ENCODE measurements around the gene ZGPAT. TPM values are rescaled to one million over a fixed set of nuclear protein-coding genes. Genes with fewer than 3 reads are reported as not detected.
"Not testable (repeated sequence)": the region's sequence is repeated elsewhere in the genome, so short reads cannot be mapped to it uniquely, and the experiment has no call there.

The ZGPAT gene
- total RNA-seq, 1 donor from 2014 or later = 21.2 TPM

DNA sequence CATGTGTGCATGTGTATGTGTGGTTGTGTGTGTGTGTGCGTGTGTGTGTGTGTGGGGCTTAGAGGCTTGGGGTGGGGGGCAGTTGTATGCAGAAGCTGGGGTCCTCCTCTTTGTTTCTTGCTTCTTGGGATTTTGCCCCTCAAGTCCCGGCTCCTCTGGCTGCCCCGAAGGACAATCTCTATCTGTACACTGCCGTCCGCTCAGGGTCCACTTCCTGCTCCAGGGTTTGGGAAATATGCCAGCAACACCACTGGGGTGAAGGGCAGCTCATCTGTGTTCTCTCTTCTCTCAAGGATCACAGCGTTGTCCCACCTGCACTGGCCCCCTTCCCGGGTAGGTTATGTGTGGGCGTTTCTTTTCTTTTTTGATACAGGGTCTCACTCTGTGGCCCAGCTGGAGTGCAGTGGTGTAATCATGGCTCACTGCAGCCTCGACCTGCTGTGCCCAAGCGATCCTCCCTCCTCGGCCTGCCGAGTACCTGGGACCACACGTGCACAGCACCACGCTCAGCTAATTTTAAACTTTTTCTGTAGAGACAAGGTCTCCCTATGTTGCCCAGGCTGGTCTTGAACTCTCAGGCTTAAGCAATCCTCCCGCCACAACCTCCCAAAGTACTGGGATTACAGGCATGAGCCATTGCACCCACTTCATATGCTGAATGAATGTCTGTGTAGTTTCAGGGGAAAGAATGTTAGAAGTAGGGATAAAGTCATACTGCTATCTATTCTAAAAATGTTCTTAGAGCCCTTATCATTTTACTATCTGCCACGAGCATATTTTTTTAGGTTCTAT is 57.4 kb downstream of the ZGPAT start:
- DNase-seq (ENCODE audit: low read depth, low spot score) = no peak

DNA sequence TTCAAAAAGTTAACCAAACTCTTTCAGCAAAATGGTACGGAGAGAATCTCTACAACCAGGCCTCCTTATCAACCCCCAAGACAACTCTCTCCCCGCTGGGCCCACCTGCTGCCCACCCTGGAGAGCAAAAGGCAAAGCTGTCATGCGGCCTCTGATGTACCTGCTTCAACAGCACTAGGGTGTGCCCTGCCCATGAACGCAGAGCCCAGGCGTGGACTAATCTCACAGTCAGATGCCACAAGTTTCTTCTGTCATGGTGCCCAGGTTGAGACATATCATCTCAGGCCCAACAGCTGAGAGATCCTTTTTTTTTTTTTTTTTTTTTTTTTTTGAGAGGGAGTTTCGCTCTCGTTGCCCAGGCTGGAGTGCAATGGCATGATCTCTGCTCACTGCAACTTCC is 58.1 kb downstream of the ZGPAT start:
- DNase-seq (ENCODE audit: low read depth, low spot score) = no peak

DNA sequence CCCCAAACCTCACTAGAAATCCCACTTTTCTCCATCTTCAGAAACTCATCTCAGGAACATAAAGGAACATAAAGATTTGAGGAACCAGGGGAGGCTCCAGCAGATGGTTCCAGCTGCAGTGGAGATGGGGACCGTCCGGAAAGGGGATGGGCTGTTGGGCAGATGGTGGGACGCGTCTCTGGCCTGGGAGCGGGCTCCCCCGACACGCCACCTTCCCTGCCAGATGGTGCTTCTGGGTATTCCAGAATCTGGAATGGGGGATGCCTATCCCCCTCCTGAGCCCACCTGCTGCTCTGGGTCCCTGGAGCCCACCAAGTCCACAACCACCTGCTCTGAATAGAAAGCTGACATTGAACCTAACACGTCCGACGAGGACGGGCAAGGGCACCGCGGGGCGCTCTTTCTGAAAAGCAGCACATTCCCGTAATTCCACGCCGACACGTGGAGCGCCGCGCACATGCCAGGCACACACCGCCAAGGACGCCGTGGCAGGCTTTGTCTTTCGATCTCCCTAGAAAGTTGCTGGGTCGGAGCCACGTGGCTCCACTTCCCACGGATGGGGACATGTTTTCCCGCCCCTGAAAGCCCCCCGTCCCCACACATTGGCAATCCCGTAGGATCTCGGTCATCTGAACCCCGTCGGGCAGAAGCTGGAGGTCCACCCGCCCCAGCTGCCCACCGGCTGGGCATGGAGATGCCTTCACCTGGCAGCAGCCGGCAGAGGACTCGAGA is 59.0 kb downstream of the ZGPAT start:
- no peak for DNase-seq (ENCODE audit: low read depth, low spot score)

DNA sequence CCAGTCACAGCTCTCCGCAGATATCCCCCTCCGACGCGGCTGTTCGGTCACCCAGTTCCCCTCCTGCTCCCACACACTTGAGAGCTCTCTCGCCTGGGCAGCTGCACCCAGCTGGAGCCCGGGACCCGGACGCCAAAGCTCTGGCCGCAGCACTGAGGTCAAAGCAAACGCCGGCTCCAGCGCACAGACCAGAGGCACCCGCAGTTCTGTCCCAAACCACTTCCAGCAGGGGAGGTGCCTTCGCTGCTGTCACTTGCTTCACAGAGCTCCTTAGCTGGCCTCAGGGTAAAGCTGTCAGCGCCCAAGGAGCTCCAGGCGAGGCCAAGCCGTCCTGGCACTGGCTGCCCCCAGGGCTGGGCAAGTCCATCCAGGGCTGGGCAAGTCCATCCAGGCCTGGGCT is 59.6 kb downstream of the ZGPAT start:
- DNase-seq (ENCODE audit: low read depth, low spot score) = no peak

DNA sequence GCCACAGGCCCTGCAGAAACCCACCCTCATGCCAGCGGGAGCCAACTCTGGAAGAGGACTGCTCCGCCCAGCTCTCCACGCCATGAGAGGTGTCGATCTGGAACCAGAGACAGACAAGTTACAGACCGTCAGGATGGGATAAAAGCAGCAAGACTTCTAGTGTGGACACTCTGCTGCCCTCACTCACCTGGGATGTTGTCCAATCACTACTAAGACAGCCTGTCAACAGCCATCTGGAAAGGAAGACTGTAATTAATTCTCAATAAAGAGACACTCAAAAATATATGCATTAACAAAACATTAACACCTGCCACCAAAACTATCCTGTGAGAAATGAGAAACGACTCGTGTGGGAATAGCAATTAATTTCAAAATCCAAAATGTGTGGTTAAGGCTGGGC is 60.0 kb downstream of the ZGPAT start:
- no peak for DNase-seq (ENCODE audit: low read depth, low spot score)

DNA sequence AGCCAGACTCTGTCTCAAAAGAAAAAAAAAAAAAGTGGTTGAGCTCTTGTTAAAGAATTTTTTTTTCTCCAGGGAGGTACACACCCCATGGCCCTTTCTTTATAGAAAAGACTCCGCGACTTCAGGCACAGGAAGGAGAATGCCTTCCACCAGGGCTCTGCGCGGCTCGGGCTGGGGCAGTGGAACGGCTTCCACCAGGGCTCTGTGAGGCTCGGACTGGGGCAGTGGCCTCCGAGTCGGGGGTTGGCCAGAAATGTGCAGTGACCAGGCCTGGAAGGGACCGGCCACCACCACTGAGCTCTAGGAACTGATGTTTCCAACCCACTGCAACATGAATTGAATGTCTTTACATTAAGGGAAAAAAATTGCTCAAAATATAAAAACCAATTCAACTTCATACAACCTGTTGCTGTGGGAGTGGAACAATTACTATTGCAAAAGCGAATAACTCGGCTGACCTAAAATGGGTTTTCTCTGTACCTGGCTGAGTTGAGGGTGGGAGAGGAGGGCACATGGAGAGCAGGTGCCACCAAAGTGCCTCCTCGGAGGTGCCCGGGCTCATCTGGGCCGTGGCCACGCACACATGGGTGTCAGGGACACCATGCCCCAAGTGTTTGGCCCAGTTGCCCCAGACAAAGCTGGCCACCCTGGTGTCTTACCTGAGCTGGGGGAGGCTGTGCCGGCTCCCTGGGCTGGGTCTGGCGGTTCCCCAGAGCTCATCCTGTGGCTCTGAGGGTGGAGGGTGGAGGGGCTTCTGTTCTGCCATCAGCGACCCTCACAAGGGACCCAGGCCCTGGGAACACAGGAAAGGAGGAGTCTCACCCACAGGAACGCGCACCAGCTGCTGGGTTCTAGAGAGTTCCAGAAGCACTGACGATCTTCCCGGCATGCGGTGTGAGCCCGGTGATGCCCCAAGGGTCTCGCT is 61.0 kb downstream of the ZGPAT start:
- DNase-seq (ENCODE audit: low read depth, low spot score) = no peak

DNA sequence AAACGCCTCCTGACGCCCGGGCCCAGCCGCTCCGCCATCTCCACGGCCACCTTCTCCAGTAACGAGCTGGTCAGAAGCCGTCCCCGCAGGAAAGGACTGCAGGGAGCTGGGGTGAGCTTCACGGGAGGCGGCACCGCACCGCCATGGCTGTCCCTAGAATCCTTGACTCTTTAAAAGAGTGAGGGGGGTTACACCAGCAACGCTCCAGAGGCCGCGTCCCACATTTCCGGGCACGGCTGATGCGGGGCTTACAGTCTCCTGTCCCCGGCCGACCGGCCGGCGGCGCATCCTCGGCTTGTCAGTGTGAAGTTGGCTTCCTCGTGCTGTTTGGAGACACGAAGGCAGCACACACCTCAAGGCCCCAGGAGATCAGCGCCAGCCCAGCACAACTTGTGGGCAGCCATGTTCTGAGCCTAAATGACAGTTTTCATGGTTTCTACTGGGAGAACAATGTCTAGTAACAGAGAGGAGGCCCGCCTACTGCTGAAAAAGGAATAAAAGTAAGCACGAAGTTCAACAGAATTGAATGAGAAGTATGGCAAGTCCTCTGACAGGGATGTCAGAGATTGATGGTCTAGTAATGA is 62.1 kb downstream of the ZGPAT start:
- no peak for DNase-seq (ENCODE audit: low read depth, low spot score)

DNA sequence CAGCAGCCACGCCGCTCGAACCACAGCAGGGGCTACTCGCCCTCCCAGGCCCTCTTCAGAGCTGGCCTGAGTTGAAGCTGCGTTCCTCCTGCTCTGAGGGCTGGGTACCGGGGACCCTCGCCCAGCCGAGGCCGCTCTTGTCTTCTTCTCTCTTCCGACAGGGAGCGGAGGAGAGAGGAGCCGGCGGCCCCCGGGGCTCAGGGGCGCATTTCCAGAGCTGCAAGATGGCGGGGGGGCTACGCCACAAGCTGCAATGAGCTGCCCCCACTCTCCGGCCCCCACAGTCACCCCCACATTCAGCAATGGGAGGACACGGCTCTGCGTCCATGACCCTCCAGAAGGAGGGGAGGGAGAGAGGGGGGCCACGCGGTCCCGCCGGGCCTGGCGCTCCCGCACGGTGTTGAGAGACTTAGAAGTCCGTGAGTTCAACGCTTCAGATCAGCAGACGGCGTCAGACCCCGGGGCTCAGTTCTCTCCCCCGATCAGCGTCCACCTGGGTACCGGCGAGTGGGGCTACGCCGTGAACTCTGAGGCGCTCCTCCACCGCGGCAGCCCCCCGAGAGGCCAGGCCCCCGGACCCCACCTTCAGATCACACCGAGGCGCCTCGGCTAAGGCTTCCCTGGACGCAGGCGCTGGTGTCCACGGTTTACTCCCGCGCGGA is 63.3 kb downstream of the ZGPAT start:
- no peak for DNase-seq (ENCODE audit: low read depth, low spot score)

DNA sequence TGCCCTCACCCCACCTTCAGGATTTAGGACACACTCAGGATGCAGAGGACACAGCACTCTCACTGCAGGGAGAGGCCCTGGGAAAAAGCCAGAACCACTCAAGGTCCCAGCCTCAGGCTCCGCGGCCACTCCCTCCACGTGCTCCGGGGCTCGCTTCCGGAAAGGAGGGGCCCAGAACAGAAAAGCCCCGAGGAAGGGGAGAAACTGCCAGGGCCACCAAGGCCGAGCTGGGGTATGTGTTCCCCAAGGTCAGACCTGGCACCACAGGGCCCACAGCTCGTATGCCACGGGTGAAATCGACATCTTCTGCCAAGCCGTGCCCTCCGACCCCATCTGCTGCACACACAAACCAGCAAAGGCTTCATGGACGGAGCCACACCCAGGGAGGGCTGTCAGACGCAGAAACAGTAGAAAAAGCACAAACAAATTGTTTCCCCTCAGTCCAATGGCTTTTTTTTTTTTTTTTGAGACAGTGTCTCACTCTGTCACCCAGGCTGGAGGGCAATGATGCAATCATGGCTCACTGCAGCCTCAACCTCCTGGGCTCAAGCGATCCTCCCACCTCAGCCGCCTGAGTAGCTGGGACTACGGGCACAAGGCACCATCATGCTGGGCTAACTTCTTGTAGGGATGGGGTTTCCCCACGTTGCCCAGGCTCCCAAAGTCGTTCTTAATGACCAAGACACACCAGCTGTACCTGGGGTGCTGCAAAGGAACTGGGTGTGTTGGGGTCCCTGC is 65.1 kb downstream of the ZGPAT start:
- DNase-seq (ENCODE audit: low read depth, low spot score) = no peak

DNA sequence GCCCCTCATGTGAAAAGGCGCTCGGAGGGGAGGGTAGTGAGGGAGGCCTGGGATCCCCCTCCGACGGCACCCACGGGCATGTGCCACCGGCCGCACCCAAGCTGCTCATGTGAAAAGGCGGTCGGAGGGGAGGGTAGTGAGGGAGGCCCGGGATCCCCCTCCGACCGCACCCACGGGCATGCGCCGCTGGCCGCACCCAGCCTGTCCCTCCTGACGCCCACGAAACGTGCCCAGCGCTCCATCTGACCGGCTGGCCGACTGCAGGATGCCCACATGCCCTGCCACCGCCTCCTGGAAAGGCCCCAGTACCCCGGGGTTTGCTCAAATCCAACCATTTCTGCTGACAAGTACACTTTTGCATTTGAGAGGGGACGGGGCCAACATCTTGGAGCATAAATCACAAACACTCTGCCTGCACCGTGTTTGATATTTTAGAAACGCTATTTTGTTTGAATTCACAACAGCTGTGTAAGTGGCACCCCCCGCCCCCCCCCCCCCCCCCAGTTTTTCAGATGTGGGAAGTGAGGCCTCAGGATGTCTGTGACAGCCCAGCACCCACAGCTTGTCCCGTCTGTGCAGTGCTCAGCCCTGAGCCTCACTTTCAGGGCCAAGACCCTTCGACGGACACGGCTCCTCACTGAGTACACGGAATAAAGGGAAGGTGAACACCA is 65.9 kb downstream of the ZGPAT start:
- no peak for DNase-seq (ENCODE audit: low read depth, low spot score)

DNA sequence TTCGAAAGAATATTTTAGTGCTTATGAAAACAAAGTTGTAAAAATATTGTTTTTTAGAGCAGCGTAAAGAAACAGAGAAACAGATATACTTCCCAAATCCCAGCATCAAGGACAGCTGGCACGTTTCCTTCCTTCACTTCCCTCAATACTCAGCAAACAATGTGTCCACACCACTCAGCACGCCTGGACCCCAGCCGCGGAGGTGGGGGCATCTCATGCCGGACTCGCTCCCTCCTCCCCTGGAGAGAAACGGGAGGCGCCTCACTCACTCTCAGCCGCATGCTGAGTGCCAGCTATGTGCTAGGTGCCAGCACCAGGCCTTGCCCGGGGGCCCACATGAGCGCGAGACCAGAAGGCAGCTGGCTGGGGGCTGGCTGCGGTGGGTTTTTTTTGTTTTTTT is 66.5 kb downstream of the ZGPAT start:
- no peak for DNase-seq (ENCODE audit: low read depth, low spot score)

DNA sequence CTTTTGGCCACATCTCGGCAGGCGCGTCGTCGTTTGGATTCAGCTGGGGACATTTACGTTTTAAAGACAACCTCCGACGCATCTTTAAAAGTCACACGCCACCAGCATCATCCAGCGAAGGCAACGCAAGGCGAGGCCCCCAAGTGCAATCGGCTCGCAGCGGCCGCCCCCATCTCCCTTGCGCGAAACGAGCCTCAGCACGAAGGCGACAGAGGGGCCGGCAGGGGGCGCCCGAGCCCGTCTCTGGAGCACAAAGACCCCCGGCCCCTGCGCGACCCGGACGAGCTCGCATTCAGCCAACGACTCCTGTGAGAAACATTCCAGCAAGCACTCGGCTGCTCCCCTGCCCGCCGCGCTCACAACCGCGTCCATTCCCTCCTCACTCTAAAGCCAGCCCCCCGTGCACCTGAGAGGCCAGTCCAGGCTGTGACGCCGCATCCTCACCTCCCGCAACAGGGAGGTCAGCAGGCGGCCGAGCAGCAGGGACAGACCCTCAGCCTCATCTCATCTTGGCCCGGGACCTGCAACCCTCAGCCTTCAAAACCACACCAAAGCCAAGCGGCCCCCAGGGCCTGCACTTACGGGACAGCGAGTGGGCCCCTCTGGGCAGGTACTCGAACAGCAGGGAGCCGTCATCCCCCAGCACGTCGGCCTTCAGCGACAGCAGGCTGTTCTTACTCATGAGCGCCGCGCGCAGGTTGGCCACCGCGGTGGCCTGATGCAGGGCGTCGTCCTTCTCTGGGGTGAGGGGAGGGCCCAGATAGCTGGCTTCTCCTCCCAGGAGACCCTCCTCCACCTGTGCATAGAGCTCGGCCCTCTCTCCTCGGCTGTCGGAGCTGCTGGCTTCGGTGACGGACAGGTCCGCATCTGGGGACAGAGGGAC is 67.5 kb downstream of the ZGPAT start:
- no peak for DNase-seq (ENCODE audit: low read depth, low spot score)

DNA sequence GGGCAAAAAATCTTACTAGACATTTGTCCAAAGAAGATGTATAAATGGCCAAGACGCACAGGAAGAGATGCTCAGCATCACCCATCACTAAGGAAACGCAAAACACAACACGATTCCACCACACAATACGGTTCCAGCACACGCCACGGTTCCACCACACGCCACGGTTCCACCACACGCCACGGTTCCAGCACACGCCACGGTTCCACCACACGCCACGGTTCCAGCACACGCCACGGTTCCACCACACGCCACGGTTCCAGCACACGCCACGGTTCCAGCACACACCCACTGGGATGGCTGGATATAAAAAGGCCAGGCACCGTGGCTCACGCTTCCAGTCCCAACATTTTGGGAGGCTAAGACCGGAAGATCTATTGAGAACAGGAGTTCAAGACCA is 69.0 kb downstream of the ZGPAT start:
- not testable (repeated sequence) for DNase-seq (ENCODE audit: low read depth, low spot score)

DNA sequence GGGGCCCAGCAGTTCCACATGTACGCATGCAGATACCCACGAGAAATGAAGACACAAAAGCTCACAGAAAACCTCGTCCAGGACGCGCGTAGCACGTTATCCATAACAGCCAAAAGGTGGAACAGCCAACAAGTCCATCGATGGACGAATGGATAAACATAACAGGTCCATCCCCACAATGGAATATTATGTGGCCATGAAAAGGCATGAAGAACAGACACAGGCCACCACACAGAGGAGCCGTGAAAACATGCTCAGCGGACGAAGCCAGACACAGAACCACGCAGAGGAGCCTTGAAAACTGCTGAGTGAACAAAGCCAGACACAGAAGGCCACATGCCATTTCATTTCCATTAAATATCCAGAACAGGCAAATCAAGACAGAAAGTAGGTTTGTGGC is 69.8 kb downstream of the ZGPAT start:
- no peak for DNase-seq (ENCODE audit: low read depth, low spot score)

DNA sequence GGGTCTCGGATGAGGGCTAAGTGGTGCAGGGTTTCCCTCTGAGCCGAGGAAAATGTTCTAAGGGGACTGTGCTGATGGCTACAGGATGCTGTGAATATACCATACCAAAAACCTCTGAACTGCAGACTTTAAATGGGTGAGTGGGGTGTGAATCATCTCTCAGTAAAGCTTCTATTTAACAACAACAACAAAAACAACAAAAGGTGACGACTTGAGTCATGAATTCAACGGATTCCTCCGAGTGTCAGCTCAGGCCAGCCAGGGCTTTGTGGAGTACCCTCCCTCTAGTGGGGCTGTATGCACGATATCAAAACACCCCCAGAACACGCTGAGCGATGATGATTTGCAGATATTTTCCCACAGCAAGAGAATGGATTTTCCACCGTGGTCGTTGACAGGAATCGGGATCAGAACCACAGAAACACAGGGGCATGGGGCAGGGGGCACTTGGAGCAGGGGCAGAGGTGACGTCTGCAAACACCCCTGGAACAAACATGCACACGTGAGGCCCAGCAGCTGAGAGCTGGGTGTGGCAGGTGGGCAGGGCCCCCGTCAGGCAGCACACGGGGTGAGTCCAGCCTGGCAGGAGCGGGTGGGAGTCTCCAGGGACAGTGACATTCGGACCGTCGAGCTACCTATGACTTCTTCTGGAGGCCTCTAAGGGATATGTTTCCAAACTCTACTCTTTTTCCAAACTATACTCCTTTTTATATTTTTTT is 70.4 kb downstream of the ZGPAT start:
- DNase-seq (ENCODE audit: low read depth, low spot score) = no peak

DNA sequence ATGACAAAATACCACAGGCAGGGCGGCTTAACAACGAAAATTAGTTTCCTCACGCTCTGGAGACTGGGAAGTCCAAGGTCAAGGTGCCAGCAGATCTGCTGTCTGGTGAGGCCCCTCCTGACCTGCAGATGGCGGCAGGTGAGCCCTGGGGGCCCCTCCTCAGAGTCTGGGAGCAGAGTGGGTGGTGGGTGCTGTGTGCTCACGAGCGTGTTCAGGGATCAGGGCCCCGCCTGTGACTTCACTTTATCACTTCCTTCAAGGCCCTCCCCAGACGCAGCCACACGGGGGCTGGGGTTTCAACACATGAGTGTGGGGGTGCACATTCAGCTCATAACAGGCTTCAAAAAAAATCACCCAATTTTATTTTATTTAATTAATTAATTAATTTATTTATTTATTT is 71.0 kb downstream of the ZGPAT start:
- DNase-seq (ENCODE audit: low read depth, low spot score) = no peak

DNA sequence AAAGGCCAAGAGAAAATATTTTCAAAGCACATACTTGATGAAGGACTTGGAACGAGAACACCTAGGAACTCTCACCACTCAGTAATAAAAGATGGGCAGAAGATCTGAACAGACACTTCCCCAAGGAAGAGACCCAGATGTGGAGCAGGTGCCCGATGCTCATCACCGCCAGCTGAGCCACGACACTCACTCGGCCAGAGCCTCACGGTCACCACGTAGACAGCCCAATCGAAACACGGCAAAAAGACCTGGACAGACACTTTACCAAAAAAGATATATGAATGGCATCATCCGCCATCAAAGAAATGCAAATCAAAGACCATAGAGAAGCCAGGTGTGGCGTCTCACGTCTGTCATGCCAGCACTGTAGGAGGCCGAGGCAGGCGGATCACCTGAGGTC is 73.3 kb downstream of the ZGPAT start:
- DNase-seq (ENCODE audit: low read depth, low spot score) = no peak

DNA sequence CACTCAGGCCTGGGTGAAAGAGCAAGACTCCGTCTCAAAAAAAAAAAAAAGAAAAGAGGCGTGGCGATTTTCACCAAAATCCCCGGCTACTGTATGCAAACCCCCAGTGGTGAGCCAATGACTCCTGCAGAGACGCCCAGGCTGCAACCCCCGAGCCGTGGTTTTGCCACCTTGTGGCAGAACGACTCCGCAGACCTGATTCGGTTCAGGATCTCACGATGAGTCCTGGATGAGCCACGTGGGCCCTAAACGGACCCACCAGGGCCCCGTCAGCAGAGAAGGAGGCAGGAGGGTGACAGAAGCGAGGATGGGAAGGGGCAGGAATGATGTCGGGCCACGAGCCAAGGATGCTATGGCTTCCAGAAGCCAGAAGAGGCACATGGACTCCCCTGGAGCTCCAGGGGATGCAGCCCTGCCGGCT is 74.2 kb downstream of the ZGPAT start:
- no peak for DNase-seq (ENCODE audit: low read depth, low spot score)

Data from pulmonary artery endothelial cell (primary cell).